Lung (tissue), 12 donors: ENCODE measurements around the gene ZSCAN2. TPM values are rescaled to one million over a fixed set of nuclear protein-coding genes. Genes with fewer than 3 reads are reported as not detected.
"Not testable (repeated sequence)": the region's sequence is repeated elsewhere in the genome, so short reads cannot be mapped to it uniquely, and the experiment has no call there.

Experiments used
- ATAC-seq: fragments of 200-7000 bp; cut with Tn5 transposase; one replicate; pipeline ENCODE4 v1.9.1; 2020; ENCODE audit warnings: moderate number of reproducible peaks; ENCODE audit not compliant: insufficient read depth, low FRiP score
- DNase-seq, 3 donors: peaks; one replicate each; pipeline ENCODE4 v3.0.0-alpha.2; 2013 to 2017
- H3K27ac ChIP-seq, 2 donors: one replicate each; pipeline ENCODE4 v1.5.1; 2013; ENCODE audit warnings: mild to moderate bottlenecking in 2 of 2, moderate library complexity in 2 of 2, control low read depth in 1 of 2, inconsistent platforms in 1 of 2, low read depth in 1 of 2, low read length in 1 of 2
- H3K27me3 ChIP-seq, 3 donors: one replicate each; pipeline ENCODE4 v1.5.1; 2013; ENCODE audit warnings: low read length in 2 of 3; ENCODE audit not compliant: control insufficient read depth in 3 of 3, insufficient read depth in 3 of 3
- H3K36me3 ChIP-seq, 4 donors: one replicate each; pipeline ENCODE4 v1.5.1; 2013; ENCODE audit warnings: low read length in 4 of 4, mild to moderate bottlenecking in 1 of 4, moderate library complexity in 1 of 4; ENCODE audit not compliant: control insufficient read depth in 4 of 4, insufficient read depth in 4 of 4
- H3K4me1 ChIP-seq, 5 donors: one replicate each; pipeline ENCODE4 v1.5.1; 2013; ENCODE audit warnings: low read length in 5 of 5, mild to moderate bottlenecking in 2 of 5, moderate library complexity in 1 of 5; ENCODE audit not compliant: control insufficient read depth in 5 of 5, insufficient read depth in 5 of 5
- H3K4me3 ChIP-seq: one replicate; pipeline ENCODE4 v1.5.1; 2013; ENCODE audit warnings: mild to moderate bottlenecking, control low read depth, moderate library complexity
- H3K9ac ChIP-seq, 2 donors: one replicate each; pipeline ENCODE4 v1.5.1; 2013; ENCODE audit warnings: low read length in 2 of 2, control low read depth in 1 of 2; ENCODE audit not compliant: insufficient read depth in 1 of 2
- H3K9me3 ChIP-seq, 4 donors: one replicate each; pipeline ENCODE4 v1.5.1; 2013; ENCODE audit warnings: low read length in 3 of 4, mild to moderate bottlenecking in 1 of 4, moderate library complexity in 1 of 4; ENCODE audit not compliant: control insufficient read depth in 4 of 4, insufficient read depth in 3 of 4
- CTCF ChIP-seq: IDR thresholded peaks from 2 replicates; pipeline ENCODE4 v1.5.1; 2012; ENCODE audit warnings: mild to moderate bottlenecking; ENCODE audit errors: control extremely low read depth, extremely low read depth
- WGBS, 2 donors: extraction: QIAGEN DNeasy Blood & Tissue Kit; methylation state at CpG; one replicate each; pipeline ENCODE4 v1.1.7; 2013; 5-methylcytosine and 5-hydroxymethylcytosine counted together
- polyA plus RNA-seq, 2 donors: library from polyadenylated mRNA; stranded (reverse); fragments of 200-250 nt; gene quantifications; one replicate each; pipeline ENCODE4 v1.2.1, GENCODE V29; 2013
- total RNA-seq, 2 donors: library from RNA; depleted of rRNA in 1 of 2; stranded (reverse); fragments of >200 nt in 1 of 2; gene quantifications; one replicate each; pipeline ENCODE4 v1.2.1, GENCODE V29; 2014 to 2021
- donor health status: control.
- donor health status: control.
- donor health status: Bipolar disorder and iron deficiency.
- donor health status: healthy.
- donor health status: DM: yes; HTN: yes; CAD: no.

ZSCAN2 gene
- total and polyA plus RNA-seq, 4 donors = 2.5 to 12.8 (median 4.3) TPM

GRCh38 chr15:84570164-84570735, 30.6 kb upstream of the ZSCAN2 start:
- H3K4me3 ChIP-seq = peak overlapping the region; percentile 85
- DNase-seq = peak in 2 of 3 donors; percentile 50 to 58
- H3K9ac ChIP-seq = peak overlapping the region; percentile 74 to 77
- TF ChIP-seq CTCF = no peak
- ATAC-seq = peak; percentile 54
- 0% methylated on average over 36 to 52 of the region's 52 CpGs for WGBS, 2 donors
- H3K27ac ChIP-seq = peak overlapping the region; percentile 93 to 98
- H3K4me1 ChIP-seq = peaks cover 0 to 4% (median 0%) of the 10 kb centered on the region in 5 donors
- H3K9me3 ChIP-seq = no peaks in the 10 kb centered on the region
- H3K27me3 ChIP-seq = no peaks in the 10 kb centered on the region
- H3K36me3 ChIP-seq = no peaks in the 10 kb centered on the region

GRCh38 chr15:84572231-84572630, 28.6 kb upstream of the ZSCAN2 start:
- no peak overlapping the region for H3K4me3 ChIP-seq
- no peaks in the 10 kb centered on the region for H3K36me3 ChIP-seq
- no peaks in the 10 kb centered on the region for H3K27me3 ChIP-seq
- ATAC-seq (no peak), DNase-seq (no peak)
- H3K9me3 ChIP-seq = no peaks in the 10 kb centered on the region
- H3K9ac ChIP-seq = no peak overlapping the region
- peaks cover 0 to 4% (median 0%) of the 10 kb centered on the region in 5 donors for H3K4me1 ChIP-seq
- no peak for TF ChIP-seq CTCF
- 94 to 95% methylated on average over 4 of the region's 4 CpGs for WGBS, 2 donors
- H3K27ac ChIP-seq = no peak overlapping the region

GRCh38 chr15:84575493-84575892, 25.3 kb upstream of the ZSCAN2 start:
- no peak for ATAC-seq
- DNase-seq = no peak
- WGBS, 2 donors = 89 to 92% methylated on average over 4 of the region's 4 CpGs

GRCh38 chr15:84577891-84578290, 22.9 kb upstream of the ZSCAN2 start:
- WGBS, 2 donors = 89 to 91% methylated on average over 6 of the region's 6 CpGs
- not testable (repeated sequence) for DNase-seq

More at GRCh38 chr15:84575493-84575892, 25.3 kb upstream of the ZSCAN2 start:
- H3K27ac ChIP-seq = no peak overlapping the region
- no peak for TF ChIP-seq CTCF
- H3K4me1 ChIP-seq = peaks cover 0 to 21% (median 3%) of the 10 kb centered on the region in 5 donors
- no peak overlapping the region for H3K4me3 ChIP-seq
- no peak overlapping the region for H3K9ac ChIP-seq
- H3K9me3 ChIP-seq = no peaks in the 10 kb centered on the region
- H3K36me3 ChIP-seq = no peaks in the 10 kb centered on the region
- no peaks in the 10 kb centered on the region for H3K27me3 ChIP-seq

GRCh38 chr15:84579261-84579721, 21.5 kb upstream of the ZSCAN2 start:
- not testable (repeated sequence) for H3K27me3 ChIP-seq

More at GRCh38 chr15:84577891-84578290, 22.9 kb upstream of the ZSCAN2 start:
- H3K4me1 ChIP-seq = peaks cover 0 to 21% (median 3%) of the 10 kb centered on the region in 5 donors
- not testable (repeated sequence) for H3K27me3 ChIP-seq, H3K27ac ChIP-seq, H3K4me3 ChIP-seq, H3K36me3 ChIP-seq, H3K9me3 ChIP-seq, ATAC-seq, H3K9ac ChIP-seq

GRCh38 chr15:84581676-84582428, 19.0 kb upstream of the ZSCAN2 start:
- WGBS, 2 donors = 40 to 54% methylated on average over 5 to 6 of the region's 7 CpGs
- not testable (repeated sequence) for DNase-seq, H3K27me3 ChIP-seq, H3K9me3 ChIP-seq, H3K27ac ChIP-seq, H3K4me3 ChIP-seq, H3K9ac ChIP-seq, ATAC-seq, H3K36me3 ChIP-seq
- peaks cover 0 to 24% (median 3%) of the 10 kb centered on the region in 5 donors for H3K4me1 ChIP-seq

More at GRCh38 chr15:84579261-84579721, 21.5 kb upstream of the ZSCAN2 start:
- H3K4me1 ChIP-seq = peaks cover 0 to 24% (median 3%) of the 10 kb centered on the region in 5 donors
- not testable (repeated sequence) for H3K9me3 ChIP-seq, H3K9ac ChIP-seq, H3K27ac ChIP-seq, H3K36me3 ChIP-seq, H3K4me3 ChIP-seq
- WGBS, 2 donors = 60 to 74% methylated on average over 7 of the region's 7 CpGs
- ATAC-seq (peak; percentile 58), DNase-seq (peak; percentile 79 to 88 (median 85))
